ENCODE results near the gene PGF. TPM values are rescaled to one million over a fixed set of nuclear protein-coding genes. Genes with fewer than 3 reads are reported as not detected.

Gene PGF
- total and polyA plus RNA-seq, 2 of the 13 experiments (the other 11 are each of a cell fraction or from before 2014, with no cell fraction given): 10.7 to 27.5 TPM

DNA sequence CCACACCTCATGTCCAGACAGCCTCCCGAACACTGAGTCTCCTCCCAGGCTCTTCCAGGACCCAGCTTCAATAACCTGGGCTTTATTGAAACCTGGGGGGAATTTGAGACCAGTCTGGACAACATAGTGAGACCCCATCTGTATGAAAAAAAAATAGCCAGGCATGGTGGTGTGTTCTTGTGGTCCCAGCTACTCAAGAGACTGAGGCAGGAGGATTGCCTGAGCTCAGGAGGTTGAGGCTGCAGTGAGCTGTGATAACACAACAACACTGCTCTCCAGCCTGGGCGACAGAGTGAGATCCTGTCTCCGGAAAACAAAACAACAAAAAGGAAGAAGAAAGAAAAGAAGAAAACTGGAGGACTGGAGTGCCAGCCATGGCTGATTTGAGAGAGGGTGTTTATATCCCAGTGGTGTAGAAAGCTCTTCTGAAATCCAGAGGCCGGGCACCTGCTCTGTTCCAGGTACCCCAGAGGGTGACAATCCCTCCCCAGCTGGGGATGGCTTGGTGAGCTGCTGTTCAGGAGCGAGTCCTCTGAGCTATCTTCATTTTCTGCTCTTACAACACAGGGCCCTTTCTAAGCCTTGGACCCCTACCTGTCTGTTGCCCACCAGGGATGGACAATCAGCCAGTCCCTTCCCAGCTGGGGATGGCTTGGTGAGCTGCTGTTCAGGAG is 6.0 kb upstream of the PGF start (continued):
- TF ChIP-seq, protein P1, sequence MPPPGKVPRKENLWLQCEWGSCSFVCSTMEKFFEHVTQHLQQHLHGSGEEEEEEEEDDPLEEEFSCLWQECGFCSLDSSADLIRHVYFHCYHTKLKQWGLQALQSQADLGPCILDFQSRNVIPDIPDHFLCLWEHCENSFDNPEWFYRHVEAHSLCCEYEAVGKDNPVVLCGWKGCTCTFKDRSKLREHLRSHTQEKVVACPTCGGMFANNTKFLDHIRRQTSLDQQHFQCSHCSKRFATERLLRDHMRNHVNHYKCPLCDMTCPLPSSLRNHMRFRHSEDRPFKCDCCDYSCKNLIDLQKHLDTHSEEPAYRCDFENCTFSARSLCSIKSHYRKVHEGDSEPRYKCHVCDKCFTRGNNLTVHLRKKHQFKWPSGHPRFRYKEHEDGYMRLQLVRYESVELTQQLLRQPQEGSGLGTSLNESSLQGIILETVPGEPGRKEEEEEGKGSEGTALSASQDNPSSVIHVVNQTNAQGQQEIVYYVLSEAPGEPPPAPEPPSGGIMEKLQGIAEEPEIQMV (CRISPR knock-in tag; IDR thresholded peaks at IDR 0.05; ENCODE audit: low read depth): no peak
- TF ChIP-seq SETDB1 (CRISPR knock-in tag; IDR thresholded peaks at IDR 0.05; ENCODE audit: borderline replicate concordance): no peak
- no peak for TF ChIP-seq ZNF12 (CRISPR knock-in tag; IDR thresholded peaks at IDR 0.05)
- TF ChIP-seq SMARCC2 (IDR thresholded peaks at IDR 0.05): no peak
- no peak for TF ChIP-seq TARDBP (CRISPR knock-in tag; IDR thresholded peaks at IDR 0.05)
- TF ChIP-seq, protein P2, sequence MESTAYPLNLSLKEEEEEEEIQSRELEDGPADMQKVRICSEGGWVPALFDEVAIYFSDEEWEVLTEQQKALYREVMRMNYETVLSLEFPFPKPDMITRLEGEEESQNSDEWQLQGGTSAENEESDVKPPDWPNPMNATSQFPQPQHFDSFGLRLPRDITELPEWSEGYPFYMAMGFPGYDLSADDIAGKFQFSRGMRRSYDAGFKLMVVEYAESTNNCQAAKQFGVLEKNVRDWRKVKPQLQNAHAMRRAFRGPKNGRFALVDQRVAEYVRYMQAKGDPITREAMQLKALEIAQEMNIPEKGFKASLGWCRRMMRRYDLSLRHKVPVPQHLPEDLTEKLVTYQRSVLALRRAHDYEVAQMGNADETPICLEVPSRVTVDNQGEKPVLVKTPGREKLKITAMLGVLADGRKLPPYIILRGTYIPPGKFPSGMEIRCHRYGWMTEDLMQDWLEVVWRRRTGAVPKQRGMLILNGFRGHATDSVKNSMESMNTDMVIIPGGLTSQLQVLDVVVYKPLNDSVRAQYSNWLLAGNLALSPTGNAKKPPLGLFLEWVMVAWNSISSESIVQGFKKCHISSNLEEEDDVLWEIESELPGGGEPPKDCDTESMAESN (CRISPR knock-in tag; conservative IDR thresholded peaks at IDR 0.05): no peak
- no peak for TF ChIP-seq ETV5 (CRISPR knock-in tag; IDR thresholded peaks at IDR 0.05; ENCODE audit: borderline replicate concordance)
- TF ChIP-seq, protein P3, sequence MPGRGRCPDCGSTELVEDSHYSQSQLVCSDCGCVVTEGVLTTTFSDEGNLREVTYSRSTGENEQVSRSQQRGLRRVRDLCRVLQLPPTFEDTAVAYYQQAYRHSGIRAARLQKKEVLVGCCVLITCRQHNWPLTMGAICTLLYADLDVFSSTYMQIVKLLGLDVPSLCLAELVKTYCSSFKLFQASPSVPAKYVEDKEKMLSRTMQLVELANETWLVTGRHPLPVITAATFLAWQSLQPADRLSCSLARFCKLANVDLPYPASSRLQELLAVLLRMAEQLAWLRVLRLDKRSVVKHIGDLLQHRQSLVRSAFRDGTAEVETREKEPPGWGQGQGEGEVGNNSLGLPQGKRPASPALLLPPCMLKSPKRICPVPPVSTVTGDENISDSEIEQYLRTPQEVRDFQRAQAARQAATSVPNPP (CRISPR knock-in tag; IDR thresholded peaks at IDR 0.05): no peak
- TF ChIP-seq ZNF672 (CRISPR knock-in tag; IDR thresholded peaks at IDR 0.05): no peak
- TF ChIP-seq, protein P4, sequence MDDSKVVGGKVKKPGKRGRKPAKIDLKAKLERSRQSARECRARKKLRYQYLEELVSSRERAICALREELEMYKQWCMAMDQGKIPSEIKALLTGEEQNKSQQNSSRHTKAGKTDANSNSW (CRISPR knock-in tag; IDR thresholded peaks at IDR 0.05; ENCODE audit: borderline replicate concordance): no peak
- no peak for TF ChIP-seq RFX5 (IDR thresholded peaks at IDR 0.05; ENCODE audit: low read depth, low read length)
- no peak for TF ChIP-seq ZNF44 (CRISPR knock-in tag; IDR thresholded peaks at IDR 0.05)
- TF ChIP-seq, protein P5, sequence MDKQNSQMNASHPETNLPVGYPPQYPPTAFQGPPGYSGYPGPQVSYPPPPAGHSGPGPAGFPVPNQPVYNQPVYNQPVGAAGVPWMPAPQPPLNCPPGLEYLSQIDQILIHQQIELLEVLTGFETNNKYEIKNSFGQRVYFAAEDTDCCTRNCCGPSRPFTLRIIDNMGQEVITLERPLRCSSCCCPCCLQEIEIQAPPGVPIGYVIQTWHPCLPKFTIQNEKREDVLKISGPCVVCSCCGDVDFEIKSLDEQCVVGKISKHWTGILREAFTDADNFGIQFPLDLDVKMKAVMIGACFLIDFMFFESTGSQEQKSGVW (CRISPR knock-in tag; IDR thresholded peaks at IDR 0.05; ENCODE audit: borderline replicate concordance): no peak
